ENCODE measurements around the gene DTL. TPM values are rescaled to one million over a fixed set of nuclear protein-coding genes. Genes with fewer than 3 reads are reported as not detected.
A peak's percentile ranks its signal among the peaks of the same experiment; 100 is the strongest.

The DTL gene
- total RNA-seq, 1 donor from 2014 or later, result 7.4 TPM

DNA sequence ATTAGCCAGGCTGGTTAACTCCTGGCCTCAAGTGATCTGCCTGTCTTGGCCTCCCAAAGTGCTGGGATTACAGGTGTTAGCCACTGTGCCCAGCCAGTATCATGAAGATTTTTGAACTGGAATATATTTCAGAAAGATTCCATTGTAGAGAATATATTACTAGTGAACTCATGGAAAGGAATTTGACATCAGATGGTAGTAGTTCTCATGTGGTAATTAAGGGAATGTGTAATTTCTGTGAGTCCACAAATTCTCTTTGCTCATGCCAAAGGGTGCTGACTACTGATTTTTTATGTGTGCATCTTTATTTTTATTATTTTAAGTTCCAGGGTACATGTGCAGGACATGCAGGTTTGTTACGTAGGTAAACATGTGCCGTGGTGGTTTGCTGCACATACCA, 10.4 kb downstream of the DTL start:
- H3K4me3 Mint-ChIP-seq (ENCODE audit: unreplicated experiment), result no peak overlapping the region
- no peaks in the 10 kb centered on the region for H3K9me3 Mint-ChIP-seq (ENCODE audit: unreplicated experiment)
- H3K36me3 Mint-ChIP-seq (ENCODE audit: unreplicated experiment), result no peaks in the 10 kb centered on the region
- H3K4me1 Mint-ChIP-seq (ENCODE audit: low read depth, unreplicated experiment), result peaks cover 9% of the 10 kb centered on the region
- peaks cover 2% of the 10 kb centered on the region for H3K27me3 Mint-ChIP-seq (ENCODE audit: unreplicated experiment)
- H3K27ac Mint-ChIP-seq (ENCODE audit: unreplicated experiment), result no peak overlapping the region
- TF ChIP-seq, protein P1, sequence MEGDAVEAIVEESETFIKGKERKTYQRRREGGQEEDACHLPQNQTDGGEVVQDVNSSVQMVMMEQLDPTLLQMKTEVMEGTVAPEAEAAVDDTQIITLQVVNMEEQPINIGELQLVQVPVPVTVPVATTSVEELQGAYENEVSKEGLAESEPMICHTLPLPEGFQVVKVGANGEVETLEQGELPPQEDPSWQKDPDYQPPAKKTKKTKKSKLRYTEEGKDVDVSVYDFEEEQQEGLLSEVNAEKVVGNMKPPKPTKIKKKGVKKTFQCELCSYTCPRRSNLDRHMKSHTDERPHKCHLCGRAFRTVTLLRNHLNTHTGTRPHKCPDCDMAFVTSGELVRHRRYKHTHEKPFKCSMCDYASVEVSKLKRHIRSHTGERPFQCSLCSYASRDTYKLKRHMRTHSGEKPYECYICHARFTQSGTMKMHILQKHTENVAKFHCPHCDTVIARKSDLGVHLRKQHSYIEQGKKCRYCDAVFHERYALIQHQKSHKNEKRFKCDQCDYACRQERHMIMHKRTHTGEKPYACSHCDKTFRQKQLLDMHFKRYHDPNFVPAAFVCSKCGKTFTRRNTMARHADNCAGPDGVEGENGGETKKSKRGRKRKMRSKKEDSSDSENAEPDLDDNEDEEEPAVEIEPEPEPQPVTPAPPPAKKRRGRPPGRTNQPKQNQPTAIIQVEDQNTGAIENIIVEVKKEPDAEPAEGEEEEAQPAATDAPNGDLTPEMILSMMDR (IDR thresholded peaks at IDR 0.05; ENCODE audit: partially characterized antibody, unreplicated experiment), result no peak
- no peak for DNase-seq

DNA sequence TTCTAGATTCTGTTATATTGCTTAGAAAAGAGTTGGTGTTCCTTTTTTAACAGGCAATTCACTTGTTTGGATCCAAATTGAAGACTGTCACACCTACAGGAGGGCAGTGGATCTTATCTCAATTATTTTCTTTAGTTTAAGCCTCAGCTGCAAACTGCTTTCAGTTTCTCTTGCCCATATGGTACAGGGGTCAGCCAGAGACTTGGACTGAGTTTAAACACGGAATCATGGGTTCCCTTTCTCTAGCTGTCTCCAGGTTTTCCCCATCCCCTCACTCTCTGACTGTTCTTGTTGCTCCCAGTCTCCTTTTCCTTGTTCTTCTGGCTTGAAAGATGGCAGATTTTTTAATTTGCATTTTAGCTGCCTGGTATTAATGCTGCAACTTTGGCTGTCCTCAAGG, 18.4 kb downstream of the DTL start:
- Mint-ChIP-seq H3K4me1 (ENCODE audit: low read depth, unreplicated experiment) (peaks cover 6% of the 10 kb centered on the region), H3K9me3 (ENCODE audit: unreplicated experiment) (no peaks in the 10 kb centered on the region), H3K36me3 (ENCODE audit: unreplicated experiment) (peaks cover 14% of the 10 kb centered on the region), H3K27ac (ENCODE audit: unreplicated experiment) (no peak overlapping the region), H3K4me3 (ENCODE audit: unreplicated experiment) (no peak overlapping the region), H3K27me3 (ENCODE audit: unreplicated experiment) (peaks cover 1% of the 10 kb centered on the region)
- DNase-seq, result no peak
- TF ChIP-seq, protein P1 (IDR thresholded peaks at IDR 0.05; ENCODE audit: partially characterized antibody, unreplicated experiment), result no peak

DNA sequence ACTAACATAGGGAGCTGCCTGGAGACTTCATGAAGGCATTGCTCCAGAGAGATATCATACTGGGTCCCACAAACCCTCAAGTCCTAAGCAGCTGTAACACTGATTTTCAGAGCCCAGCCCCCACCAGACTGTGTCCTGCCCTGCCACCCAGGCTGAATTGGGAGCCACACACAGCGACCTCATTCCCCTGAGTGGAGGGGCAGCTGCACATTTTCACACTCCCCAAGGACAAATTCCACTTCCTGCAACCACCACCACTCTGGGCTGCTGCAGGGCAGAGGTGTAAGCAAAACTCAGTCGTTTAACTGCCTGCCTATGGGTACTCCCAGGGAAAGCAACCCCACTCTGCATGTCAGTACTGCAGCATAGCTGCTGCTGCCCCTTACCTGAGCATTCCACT, 19.8 kb downstream of the DTL start:
- Mint-ChIP-seq H3K27me3 (ENCODE audit: unreplicated experiment) (peaks cover 1% of the 10 kb centered on the region), H3K9me3 (ENCODE audit: unreplicated experiment) (no peaks in the 10 kb centered on the region), H3K4me3 (ENCODE audit: unreplicated experiment) (no peak overlapping the region), H3K4me1 (ENCODE audit: low read depth, unreplicated experiment) (peaks cover 6% of the 10 kb centered on the region), H3K36me3 (ENCODE audit: unreplicated experiment) (peaks cover 14% of the 10 kb centered on the region), H3K27ac (ENCODE audit: unreplicated experiment) (no peak overlapping the region)
- TF ChIP-seq, protein P1 (IDR thresholded peaks at IDR 0.05; ENCODE audit: partially characterized antibody, unreplicated experiment), result no peak
- DNase-seq, result no peak

DNA sequence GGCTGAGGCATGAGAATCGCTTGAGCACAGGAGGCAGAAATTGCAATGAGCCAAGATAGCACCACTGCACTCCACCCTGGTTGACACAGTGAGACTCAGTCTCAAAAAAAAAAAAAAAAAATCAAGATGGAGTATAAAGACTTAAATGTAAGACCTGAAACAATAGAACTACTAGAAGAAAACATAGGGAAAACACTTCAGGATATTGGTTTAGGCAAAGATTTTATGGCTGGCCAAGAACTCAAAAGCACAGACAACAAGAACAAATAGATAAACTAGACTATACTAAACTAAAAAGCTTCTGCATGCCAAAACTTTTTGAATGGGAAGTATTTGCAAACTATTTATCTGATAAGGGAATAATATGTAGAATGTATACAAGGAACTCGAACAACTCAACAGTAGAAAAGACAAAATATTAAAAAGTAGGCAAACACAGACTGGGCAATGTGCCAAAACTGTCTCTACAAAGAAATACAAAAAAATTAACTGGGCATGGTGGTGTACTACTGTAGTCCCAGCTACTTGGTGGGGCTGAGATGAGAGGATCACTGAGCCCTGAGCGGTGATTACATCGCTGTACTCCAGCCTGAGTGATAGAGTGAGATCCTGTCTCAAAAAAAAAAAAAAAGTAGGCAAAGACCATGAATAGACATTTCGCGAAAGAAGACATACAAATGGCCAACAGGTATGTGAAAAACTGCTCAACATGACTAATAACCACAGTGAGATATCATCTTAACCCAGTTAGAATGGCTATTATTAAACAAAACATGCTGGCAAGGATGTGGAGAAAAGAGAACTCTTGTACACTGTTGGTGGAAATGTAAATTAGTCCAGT, 25.3 kb downstream of the DTL start:
- no peaks in the 10 kb centered on the region for H3K9me3 Mint-ChIP-seq (ENCODE audit: unreplicated experiment)
- no peaks in the 10 kb centered on the region for H3K4me1 Mint-ChIP-seq (ENCODE audit: low read depth, unreplicated experiment)
- TF ChIP-seq, protein P1 (IDR thresholded peaks at IDR 0.05; ENCODE audit: partially characterized antibody, unreplicated experiment), result no peak
- H3K4me3 Mint-ChIP-seq (ENCODE audit: unreplicated experiment), result no peak overlapping the region
- H3K27me3 Mint-ChIP-seq (ENCODE audit: unreplicated experiment), result peaks cover 1% of the 10 kb centered on the region
- no peak for DNase-seq
- no peak overlapping the region for H3K27ac Mint-ChIP-seq (ENCODE audit: unreplicated experiment)
- peaks cover 9% of the 10 kb centered on the region for H3K36me3 Mint-ChIP-seq (ENCODE audit: unreplicated experiment)

DNA sequence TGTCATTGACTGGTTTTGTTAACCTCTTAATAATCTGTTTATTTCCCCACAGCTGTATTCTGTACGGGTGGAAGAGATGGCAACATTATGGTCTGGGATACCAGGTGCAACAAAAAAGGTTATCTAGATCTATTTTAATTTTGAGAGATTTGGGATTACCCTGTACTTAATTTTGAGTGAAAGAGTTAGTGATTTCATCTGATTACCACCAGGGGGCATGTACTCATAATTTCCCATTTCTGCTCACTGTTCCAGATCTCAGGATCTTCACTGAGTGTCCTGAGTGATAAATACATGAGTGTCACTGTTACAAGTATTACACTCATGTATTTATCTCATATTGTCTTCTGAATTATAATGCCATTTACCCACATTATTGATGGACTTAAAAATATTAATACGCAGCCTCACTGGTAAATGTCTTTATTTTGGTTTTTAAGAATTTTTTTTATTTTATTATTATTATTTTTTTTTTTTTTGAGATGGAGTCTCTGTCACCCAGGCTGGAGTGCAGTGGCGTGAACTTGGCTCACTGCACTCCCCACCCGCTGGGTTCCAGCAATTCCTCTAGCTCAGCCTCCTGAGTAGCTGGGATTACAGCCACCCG, 27.4 kb downstream of the DTL start:
- DNase-seq, result no peak
- H3K4me1 Mint-ChIP-seq (ENCODE audit: low read depth, unreplicated experiment), result no peaks in the 10 kb centered on the region
- H3K4me3 Mint-ChIP-seq (ENCODE audit: unreplicated experiment), result no peak overlapping the region
- TF ChIP-seq, protein P1 (IDR thresholded peaks at IDR 0.05; ENCODE audit: partially characterized antibody, unreplicated experiment), result peak; percentile 87
- H3K36me3 Mint-ChIP-seq (ENCODE audit: unreplicated experiment), result no peaks in the 10 kb centered on the region
- no peaks in the 10 kb centered on the region for H3K27me3 Mint-ChIP-seq (ENCODE audit: unreplicated experiment)
- H3K9me3 Mint-ChIP-seq (ENCODE audit: unreplicated experiment), result no peaks in the 10 kb centered on the region
- no peak overlapping the region for H3K27ac Mint-ChIP-seq (ENCODE audit: unreplicated experiment)

Measured in glutamatergic neuron (in vitro differentiated cells).